Astrocyte of the spinal cord (primary cell): Measurements from ENCODE around the gene GABPB2.

Experiments
- DNase-seq: peaks from one replicate; pipeline ENCODE4 v3.0.0; 2011; ENCODE audit warnings: low read depth, low spot score
- H3K4me3 ChIP-seq: 2 replicates; pipeline ENCODE4 v1.5.1; 2011; ENCODE audit warnings: low read depth, mild to moderate bottlenecking, low read length, moderate library complexity
- CTCF ChIP-seq: IDR thresholded peaks from 2 replicates; pipeline ENCODE4 v1.5.1; 2012; ENCODE audit warnings: low read depth, mild to moderate bottlenecking, low read length, inconsistent platforms
- in situ Hi-C: cut with HindIII; loops from 2 replicates; pipeline ENCODE4 v1.10.0; 2017; ENCODE audit warnings: low sequenced_read_pairs

GABPB2 gene

GRCh38 chr1:151145304-151146071 is 74.9 kb downstream of the GABPB2 start:
- in situ Hi-C loops = no loop called here
- TF ChIP-seq CTCF = no peak
- no peak for DNase-seq
- H3K4me3 ChIP-seq = peak overlapping the region; percentile 61

GRCh38 chr1:151146072-151146411 is 75.5 kb downstream of the GABPB2 start:
- DNase-seq = no peak
- H3K4me3 ChIP-seq = peak overlapping the region; percentile 61
- no peak for TF ChIP-seq CTCF
- in situ Hi-C loops = no loop called here

DNA sequence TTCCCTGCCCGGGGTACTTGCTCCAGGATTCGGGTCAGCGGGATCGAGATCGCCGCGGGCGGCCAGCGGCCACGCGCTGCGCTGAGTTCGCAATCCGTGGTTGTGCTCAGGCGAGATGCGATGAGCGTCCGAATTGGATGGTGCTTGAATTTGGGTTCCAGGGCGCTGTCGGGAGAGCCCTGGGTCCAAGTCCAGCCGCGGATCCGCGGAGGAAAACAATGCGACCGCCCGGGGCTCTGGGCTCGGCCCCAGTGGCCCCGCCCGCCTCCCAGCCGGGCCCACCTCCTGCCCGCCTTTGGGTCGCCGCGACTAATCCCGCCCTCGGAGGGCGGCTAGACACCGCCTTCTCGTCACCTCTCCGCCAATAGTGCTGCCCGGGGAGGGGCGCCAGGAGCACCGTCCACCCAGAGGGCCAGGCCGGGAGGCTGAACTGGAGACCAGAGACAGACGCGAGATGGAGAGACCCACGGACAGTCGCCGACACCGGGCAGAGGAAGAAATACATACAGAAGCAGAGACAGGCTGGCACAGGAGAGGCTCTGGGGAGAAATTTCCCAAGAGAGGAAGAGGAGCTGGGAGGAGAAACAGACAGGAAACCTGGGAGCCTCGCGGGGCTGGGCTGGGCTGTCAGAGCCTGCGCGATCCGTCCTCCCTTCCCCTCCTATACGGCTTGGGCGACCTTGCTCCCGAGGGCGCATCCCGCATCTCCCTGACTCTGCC is 76.0 kb downstream of the GABPB2 start, which contains the start of gene SEMA6C:
Gene SEMA6C (minus strand): TSS at position 220 of the 720 bp plus-strand sequence. CDS start 4,010 bp downstream, outside the sequence.
- peak; percentile 91 for DNase-seq
- TF ChIP-seq CTCF = no peak
- in situ Hi-C loops = no loop called here
- H3K4me3 ChIP-seq = peak within 1 kb of the TSS; percentile 61

- TF ChIP-seq CTCF = no peak
- DNase-seq = no peak
- in situ Hi-C loops = no loop called here
- peak overlapping the region; percentile 61 for H3K4me3 ChIP-seq
These were observed 76.6 kb downstream of the GABPB2 start for GRCh38 chr1:151147132-151147503.

GRCh38 chr1:151147665-151148064 is 77.1 kb downstream of the GABPB2 start:
- in situ Hi-C loops = no loop called here
- no peak for DNase-seq
- H3K4me3 ChIP-seq = no peak overlapping the region
- no peak for TF ChIP-seq CTCF

DNA sequence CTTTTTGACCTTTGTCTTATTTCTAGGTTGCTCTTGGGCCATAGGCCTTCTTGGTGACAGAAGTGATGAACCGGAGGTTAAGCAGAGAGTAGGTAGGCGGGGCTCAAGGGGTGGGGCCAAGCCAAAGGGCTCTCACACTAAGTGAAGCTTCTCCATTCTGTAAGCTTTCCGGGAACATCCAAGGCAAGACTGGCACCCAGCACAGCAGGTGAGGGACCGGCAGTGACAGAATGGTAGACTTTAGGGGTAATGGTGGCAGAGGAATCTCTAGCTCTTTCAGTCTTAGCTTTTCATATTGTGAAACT is 85.9 kb downstream of the GABPB2 start, which contains the start of gene TNFAIP8L2:
Gene TNFAIP8L2 (plus strand): TSS at position 135 of the 305 bp plus-strand sequence. CDS start 2,049 bp downstream, outside the sequence.
- no peak for TF ChIP-seq CTCF
- in situ Hi-C loops = no loop called here
- H3K4me3 ChIP-seq = no peak within 1 kb of the TSS
- DNase-seq = no peak
